Muscle of back (tissue), 11 donors: ENCODE data around the gene MDH2. TPM values are rescaled to one million over a fixed set of nuclear protein-coding genes. Genes with fewer than 3 reads are reported as not detected.
"Not testable (repeated sequence)": the region's sequence is repeated elsewhere in the genome, so short reads cannot be mapped to it uniquely, and the experiment has no call there.

Experiments used
- DNase-seq, 3 donors: peaks; one replicate each; pipeline versions ENCODE4 v3.0.0 to v3.0.0-alpha.2; 2013
- polyA plus RNA-seq, 10 donors: library from polyadenylated mRNA; unstranded; fragments of 120-200 nt; gene quantifications; one replicate each; pipeline ENCODE4 v1.2.1, GENCODE V29; 2013; ENCODE audit not compliant: insufficient read length in 10 of 10

Gene MDH2
- polyA plus RNA-seq, 10 donors, result 169 to 224 (median 208) TPM

DNA sequence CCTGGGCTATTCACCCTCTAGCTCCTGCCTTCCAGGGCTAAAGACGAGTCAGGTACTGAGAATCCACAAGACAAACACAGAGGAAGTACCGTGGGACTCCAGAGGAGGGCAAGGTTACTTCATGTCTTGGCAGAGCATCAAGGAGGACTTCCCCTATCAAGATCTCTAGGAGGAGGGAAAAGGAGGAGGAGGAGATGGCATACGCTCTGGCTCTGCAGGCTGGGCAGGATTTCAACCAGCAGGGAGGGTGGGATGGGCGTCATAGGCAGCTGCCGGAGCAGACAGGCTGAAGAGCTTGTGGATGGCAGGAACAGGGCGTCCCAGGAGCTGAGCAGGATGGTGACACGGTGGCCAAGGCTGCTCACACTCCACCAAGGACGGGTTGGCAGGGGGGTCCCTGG is 21.3 kb downstream of the MDH2 start:
- DNase-seq, result peak; percentile 6 to 59 (median 31)

DNA sequence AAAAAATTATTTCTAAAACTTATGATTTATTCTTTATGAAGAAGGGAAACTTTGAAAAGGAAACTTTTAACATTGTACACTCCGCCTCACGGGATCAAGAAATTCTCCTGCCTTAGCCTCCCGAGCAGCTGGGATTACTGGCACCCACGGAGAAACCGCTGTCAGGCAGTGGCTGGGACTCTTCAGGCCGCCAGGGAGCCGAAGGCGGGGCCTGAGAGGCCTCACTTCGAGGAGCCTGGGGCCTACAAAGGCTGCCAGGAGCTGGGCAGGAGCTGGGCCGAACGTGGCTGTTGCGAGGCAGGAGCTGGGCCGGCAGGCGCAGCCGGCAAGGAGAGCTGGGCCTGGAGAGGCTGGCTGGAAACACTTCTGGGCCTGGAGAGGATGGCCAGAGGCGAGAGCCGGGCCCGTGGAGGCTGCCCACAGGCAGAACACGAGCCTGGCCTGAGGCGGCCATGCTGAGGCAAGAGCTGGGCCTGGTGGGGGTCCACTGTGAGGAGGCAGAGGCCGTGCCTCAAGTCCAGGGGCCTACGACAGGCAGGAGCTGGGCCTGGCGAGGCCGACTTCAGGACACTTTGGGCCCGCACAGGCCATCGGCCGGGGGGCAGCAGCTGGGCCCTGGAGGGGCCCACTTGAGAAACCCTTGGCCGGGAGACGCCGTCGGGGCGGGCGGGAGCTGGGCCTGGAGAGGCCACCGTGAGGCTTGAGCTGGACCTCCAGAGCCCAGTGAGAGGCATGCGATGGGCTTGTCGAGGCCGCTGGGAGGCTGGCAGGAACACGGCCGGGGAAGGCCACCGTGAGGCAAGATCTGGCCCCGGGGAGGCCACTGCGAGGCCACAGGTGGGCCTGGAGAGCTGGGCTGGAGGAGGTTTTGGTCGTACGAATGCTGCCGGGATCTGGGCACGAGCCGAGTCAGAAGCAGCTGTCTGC is 23.7 kb downstream of the MDH2 start:
- peak in 1 of 3 donors; percentile 26 for DNase-seq

- DNase-seq, result no peak
Observed at GRCh38 chr7:76072243-76073148, 24.6 kb downstream of the MDH2 start.

DNA sequence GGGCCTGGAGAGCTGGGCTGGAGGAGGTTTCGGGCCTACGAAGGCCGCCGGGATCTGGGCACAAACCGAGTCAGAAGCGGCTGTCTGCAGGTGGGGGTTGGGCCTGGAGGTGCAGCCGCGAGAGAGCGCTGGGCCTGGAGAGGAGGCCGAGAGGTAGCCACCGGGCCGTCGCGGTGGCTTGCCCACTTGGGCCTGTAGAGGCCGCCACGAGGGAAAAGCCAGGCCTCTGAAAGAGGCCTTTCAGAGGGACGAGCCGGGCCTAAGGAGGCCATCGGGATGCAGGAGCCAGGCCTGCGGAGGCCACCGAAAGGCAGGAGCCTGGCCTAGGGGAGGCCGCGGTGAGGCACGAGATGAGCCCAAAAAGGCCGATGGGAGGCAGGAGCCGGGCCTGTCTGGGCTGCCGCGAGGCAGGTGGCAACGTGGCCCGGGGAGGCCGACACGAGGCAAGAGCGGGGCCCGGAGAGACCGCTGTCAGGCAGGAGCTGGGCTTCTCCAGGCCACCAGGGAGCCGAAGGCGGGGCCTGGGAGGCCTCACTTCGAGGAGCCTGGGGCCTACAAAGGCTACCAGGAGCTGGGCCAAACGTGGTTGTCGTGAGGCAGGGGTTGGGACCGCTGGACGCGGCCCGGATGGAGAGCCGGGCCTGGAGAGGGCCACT is 25.6 kb downstream of the MDH2 start:
- DNase-seq, result no peak

DNA sequence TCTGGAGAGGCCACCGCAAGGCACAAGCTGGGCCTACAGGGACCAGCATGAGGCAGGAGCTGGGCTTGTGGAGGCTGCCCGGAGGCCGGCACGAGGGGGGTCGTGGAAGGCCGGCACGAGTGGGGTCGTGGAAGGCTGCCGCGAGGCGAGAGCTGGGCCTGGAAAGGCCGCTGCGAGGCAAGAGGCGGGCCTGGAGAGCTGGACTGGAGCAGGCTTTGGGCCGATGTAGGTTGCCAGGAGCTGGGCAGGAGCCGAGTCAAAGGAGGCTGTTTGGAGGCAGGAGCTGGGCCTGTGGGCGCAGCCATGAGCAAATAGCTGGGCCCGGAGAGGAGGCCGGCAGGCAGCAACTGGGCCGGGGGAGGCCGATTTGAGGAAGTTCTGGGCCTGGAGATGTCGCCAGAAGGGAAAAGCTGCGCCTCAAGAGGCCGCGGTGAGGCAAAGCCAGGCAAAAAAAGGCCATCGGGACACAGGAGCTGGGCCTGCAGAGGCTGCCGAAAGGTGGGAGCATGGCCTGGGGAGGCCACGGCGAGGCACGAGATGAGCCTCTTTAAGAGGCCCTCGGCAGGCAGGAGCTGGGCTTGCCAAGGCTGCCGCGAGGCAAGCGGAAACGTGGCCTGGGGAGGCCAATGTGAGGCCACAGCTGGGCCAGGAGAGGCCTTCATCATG is 26.5 kb downstream of the MDH2 start:
- DNase-seq, result no peak

DNA sequence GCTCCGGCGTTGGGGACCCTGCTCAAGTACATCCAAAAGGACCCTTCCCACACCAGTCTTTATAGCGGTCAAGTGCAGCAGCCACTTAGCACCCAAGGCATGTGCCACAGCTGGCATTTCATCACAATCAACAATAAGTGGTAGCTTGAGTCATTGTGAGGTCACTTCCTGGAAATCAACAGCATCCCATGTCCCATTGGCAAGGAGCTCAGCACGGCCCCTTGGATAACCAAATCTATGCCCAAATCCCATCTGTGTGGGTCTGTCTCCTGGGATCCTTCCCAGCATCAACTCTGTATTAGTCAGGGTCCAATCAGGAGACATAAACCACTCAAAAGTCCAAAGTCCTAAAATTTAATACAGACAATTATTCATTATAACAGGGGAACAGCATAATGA is 27.1 kb downstream of the MDH2 start:
- no peak for DNase-seq

DNA sequence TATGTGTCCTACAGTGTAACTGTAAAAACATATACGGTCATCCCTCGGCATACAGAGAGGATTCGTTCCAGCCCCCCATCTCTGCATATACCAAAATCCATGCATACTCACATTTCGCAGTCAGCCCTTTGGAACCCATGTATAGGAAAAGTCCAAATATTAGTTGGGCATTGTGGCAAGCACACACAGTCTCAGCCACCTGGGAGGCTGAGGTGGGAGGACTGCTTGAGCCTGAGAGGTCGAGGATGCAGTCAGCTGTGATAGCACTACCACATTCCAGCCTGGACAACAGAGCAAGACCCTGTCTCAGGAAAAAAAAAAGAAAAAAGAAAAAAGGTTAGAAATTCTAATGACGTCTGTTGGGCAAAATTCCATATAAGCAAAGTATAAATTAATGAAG is 29.1 kb downstream of the MDH2 start:
- DNase-seq, result no peak

DNA sequence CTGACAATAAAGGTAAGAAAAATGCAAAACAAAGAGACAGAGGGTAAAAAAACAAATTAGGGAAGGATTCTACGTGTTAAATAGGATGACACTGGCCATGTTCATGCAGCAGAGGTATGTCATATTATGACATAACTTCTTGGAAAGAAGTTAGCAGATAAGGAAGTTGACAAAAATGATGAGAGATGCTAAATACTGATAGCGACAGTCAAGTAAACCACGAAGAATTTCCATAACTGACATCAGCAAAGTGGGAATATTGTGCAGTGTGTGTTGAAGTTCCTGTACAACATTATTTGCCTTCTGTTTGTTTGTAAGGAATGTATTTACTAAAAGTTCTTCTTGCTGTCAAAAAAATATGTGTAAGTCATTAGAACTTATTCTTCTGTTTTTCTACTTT is 29.5 kb downstream of the MDH2 start:
- no peak for DNase-seq

DNA sequence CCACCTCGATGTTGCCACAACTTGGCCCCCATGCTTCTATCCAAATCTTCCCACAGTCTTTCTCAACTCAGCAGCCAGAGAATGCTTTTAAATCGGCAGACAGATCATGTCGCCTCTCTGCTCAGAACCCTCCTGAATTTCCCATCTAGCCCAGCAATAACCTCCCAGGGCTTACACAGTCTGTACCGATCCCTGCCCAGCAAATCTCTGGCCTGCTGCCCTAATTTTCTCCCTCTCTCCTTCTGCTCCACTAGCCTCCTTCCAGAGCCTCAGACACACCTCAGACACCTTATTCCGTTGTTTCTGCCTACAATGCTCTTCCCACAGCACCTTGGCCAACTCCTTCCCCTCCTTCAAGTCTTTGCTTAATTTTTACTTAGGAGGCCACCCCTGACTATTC is 32.3 kb downstream of the MDH2 start:
- DNase-seq, result no peak

- DNase-seq, result not testable (repeated sequence)
Observed at GRCh38 chr7:76084115-76084514, 36.2 kb downstream of the MDH2 start.

DNA sequence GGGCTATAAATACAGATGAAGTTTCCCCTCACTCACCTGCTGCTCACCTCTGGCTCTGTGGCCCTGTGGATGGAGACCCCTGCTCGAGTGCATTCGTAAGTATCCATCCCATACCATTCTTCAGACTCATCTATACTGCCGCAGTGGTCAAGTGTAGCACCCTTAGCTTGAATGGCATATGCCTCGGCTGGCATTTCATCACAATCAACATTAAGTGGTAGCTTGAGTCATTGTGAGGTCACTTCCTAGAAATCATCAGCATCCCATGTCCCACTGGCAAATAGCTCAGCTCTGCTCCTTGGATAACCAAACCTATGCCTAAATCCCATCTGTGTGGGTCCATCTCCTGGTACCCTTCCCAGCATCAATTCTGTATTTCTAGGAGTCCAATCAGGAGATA is 38.2 kb downstream of the MDH2 start:
- no peak for DNase-seq

GRCh38 chr7:76087362-76087791 is 39.5 kb downstream of the MDH2 start:
- DNase-seq, result peak in 1 of 3 donors; percentile 81

- no peak for DNase-seq
Observed at GRCh38 chr7:76089865-76090475, 42.1 kb downstream of the MDH2 start.

DNA sequence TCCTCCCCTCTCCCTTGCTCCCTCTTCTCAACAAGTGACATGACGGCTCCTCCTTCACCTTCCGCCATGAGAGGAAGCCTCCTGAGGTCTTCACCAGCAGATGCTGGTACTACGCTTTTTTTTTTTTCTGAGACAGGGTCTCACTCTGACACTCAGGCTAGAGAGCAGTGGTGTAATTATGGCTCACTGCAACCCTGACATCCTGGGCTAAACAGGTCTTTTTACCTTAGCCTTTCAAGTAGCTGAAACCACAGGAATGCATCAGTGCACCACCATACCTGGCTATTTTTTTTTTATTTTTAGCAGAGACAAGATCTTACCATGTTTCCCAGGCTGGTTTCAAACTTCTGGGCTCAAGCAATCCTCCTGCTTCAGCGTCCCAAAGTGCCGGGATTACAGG is 43.6 kb downstream of the MDH2 start:
- DNase-seq, result no peak

DNA sequence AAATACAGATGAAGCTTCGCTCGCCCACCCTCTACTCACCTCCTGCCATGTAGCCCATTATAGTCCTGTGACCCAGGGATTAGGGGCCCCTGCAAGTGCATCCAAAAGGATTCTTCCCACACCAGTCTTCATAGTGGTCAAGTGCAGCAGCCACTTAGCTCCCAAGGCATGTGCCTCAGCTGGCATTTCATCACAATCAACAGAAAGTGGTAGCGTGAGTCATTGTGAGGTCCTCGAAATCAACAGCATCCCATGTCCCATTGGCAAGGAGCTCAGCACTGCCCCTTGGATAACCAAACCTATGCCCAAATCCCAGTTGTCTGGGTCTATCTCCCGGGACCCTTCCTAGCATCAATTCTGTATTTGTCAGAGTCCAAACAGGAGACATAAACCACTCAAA is 45.6 kb downstream of the MDH2 start:
- DNase-seq, result not testable (repeated sequence)

GRCh38 chr7:76094326-76094725 is 46.4 kb downstream of the MDH2 start:
- not testable (repeated sequence) for DNase-seq

- DNase-seq, result no peak
Observed at GRCh38 chr7:76095908-76096307, 48.0 kb downstream of the MDH2 start.

DNA sequence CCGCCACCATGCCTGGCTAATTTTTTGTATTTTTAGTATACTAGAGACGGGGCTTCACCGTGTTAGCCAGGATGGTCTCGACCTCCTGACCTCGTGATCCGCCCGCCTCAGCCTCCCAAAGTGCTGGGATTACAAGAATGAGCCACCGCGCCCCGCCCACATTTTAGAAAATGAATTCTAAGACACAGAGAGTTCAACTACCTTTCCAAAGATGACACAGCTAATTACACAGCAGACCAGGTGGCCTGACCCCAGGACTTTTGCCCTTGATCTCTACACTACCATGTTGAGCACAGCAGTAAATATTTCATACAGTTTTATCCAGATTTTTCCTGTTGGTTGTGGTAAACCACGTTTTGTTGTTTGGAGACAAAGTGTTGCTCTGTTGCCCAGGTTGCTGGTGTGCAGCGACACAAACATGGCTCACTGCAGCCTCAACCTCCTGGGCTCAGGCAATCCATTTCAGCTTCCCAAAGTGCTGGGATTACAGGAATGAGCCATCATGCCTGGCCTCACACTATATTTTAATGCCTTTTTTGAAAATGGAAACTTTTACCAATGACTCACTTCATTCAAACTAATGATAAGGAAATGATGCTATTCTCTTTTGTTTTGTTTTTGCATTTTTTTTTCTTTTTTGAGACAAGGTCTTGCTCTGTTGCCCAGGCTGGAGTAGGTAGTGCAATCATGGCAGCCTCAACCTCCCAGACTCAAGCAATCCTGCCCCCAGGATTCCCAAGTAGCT is 54.0 kb downstream of the MDH2 start:
- DNase-seq, result not testable (repeated sequence)

DNA sequence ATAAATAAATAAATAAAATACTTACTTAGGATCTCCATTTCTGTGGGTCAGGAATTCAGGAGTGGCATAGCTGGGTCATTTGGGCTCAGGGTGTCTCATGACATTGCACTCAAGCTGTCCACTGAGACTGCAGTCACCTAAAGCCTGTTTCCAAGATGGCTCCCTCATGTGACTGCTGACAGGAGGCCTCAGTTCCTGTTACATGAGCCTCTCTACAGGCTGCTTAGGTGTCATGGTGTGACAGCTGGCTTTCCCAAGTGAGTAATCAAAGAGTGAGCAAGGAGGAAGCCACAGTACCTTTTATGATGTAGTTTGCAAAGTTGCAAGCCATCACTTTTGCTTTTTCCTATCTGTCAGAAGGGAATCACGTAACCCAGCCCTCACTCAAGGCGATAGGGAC is 55.9 kb downstream of the MDH2 start:
- not testable (repeated sequence) for DNase-seq

DNA sequence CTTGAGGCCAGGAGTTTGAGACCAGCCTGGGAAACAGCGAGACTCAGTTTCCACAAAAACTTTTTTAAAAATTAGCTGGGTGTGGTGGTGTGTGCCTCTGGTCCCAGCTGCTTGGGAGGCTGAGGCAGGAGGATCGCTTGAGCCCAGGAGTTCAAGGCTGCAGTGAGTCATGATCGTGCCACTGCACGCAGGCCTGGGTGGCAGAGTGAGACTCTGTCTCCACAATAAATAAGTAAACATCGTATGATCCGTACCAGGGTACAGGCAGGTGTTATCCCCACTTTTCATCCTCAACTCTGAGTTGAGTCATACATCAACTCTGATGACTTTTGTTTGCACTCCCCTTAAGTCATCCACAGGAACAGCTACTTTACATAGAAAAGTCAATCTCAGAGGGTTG is 58.2 kb downstream of the MDH2 start:
- DNase-seq, result not testable (repeated sequence)
